Neuronal stem cell (in vitro differentiated cells): ENCODE results near the gene PROP1.
A peak's percentile ranks its signal among the peaks of the same experiment; 100 is the strongest.
"Not testable (repeated sequence)": the region's sequence is repeated elsewhere in the genome, so short reads cannot be mapped to it uniquely, and the experiment has no call there.

Source experiments
- DNase-seq: peaks from one replicate; pipeline ENCODE4 v3.0.0-alpha.2; 2013; ENCODE audit warnings: low spot score
- H2AFZ ChIP-seq: one replicate; pipeline ENCODE4 v1.6.1; 2013; ENCODE audit warnings: mild to moderate bottlenecking, low read length, inconsistent platforms
- H2AK5ac ChIP-seq: 2 replicates; pipeline ENCODE4 v1.6.1; 2013; ENCODE audit warnings: low read depth, mild to moderate bottlenecking, inconsistent platforms, low read length, moderate library complexity, mixed read lengths
- H2BK120ac ChIP-seq: 2 replicates; pipeline ENCODE4 v1.6.1; 2013; ENCODE audit warnings: low read depth, mild to moderate bottlenecking, inconsistent platforms, low read length, moderate library complexity, mixed read lengths
- H2BK12ac ChIP-seq: one replicate; pipeline ENCODE4 v1.6.1; 2013; ENCODE audit warnings: low read length, inconsistent platforms
- H2BK15ac ChIP-seq: 2 replicates; pipeline ENCODE4 v1.6.1; 2013; ENCODE audit warnings: mild to moderate bottlenecking, low read length, inconsistent platforms, mixed read lengths
- H2BK5ac ChIP-seq: one replicate; pipeline ENCODE4 v1.6.1; 2013; ENCODE audit warnings: inconsistent platforms, mild to moderate bottlenecking, low read length, moderate library complexity
- H3K14ac ChIP-seq: one replicate; pipeline ENCODE4 v1.6.1; 2013; ENCODE audit warnings: low read length, inconsistent platforms
- H3K18ac ChIP-seq: 2 replicates; pipeline ENCODE4 v1.6.1; 2013; ENCODE audit warnings: low read length, inconsistent platforms
- H3K23ac ChIP-seq: 2 replicates; pipeline ENCODE4 v1.6.1; 2013; ENCODE audit warnings: low read depth, mild to moderate bottlenecking, mixed read lengths, low read length, inconsistent platforms; ENCODE audit not compliant: poor library complexity
- H3K27ac ChIP-seq: replicated peaks from 3 replicates; pipeline ENCODE4 v1.5.1; 2013; ENCODE audit warnings: low read length, inconsistent platforms
- H3K27me3 ChIP-seq, 3 experiments: 2 replicates each; pipeline ENCODE4 v1.6.1; 2013; ENCODE audit warnings: low read length in 3 of 3, mild to moderate bottlenecking in 2 of 3, inconsistent platforms in 1 of 3, low read depth in 1 of 3, mixed read lengths in 1 of 3, moderate library complexity in 1 of 3; ENCODE audit not compliant: control insufficient read depth in 3 of 3, insufficient read depth in 3 of 3
- H3K36me3 ChIP-seq, 2 donors: replicated peaks in 1 of 2; 2 replicates each; pipeline ENCODE4 v1.6.1; 2013; ENCODE audit warnings: low read length in 2 of 2; ENCODE audit not compliant: control insufficient read depth in 2 of 2, insufficient read depth in 2 of 2
- H3K4ac ChIP-seq: 2 replicates; pipeline ENCODE4 v1.6.1; 2013; ENCODE audit warnings: inconsistent platforms, mild to moderate bottlenecking, low read length, moderate library complexity
- H3K4me1 ChIP-seq, 2 donors: 1 replicate in 1 of 2; 2 replicates in 1 of 2; pipeline ENCODE4 v1.6.1; 2013; ENCODE audit warnings: low read length in 2 of 2, low read depth in 1 of 2; ENCODE audit not compliant: control insufficient read depth in 2 of 2, insufficient read depth in 1 of 2
- H3K4me2 ChIP-seq: one replicate; pipeline ENCODE4 v1.6.1; 2013; ENCODE audit warnings: mild to moderate bottlenecking, low read length, inconsistent platforms; ENCODE audit not compliant: insufficient read depth, poor library complexity, severe bottlenecking
- H3K4me3 ChIP-seq, 2 donors: 2 replicates each; pipeline ENCODE4 v1.5.1; 2013; ENCODE audit warnings: low read length in 2 of 2, mild to moderate bottlenecking in 2 of 2, inconsistent platforms in 1 of 2, moderate library complexity in 1 of 2
- H3K79me1 ChIP-seq: one replicate; pipeline ENCODE4 v1.6.1; 2013; ENCODE audit warnings: low read depth, mild to moderate bottlenecking, inconsistent platforms, low read length, moderate library complexity
- H3K9ac ChIP-seq: one replicate; pipeline ENCODE4 v1.6.1; 2013; ENCODE audit warnings: mild to moderate bottlenecking, low read depth, low read length, inconsistent platforms; ENCODE audit not compliant: poor library complexity
- H3K9me3 ChIP-seq, 2 donors: replicated peaks in 1 of 2; 2 replicates each; pipeline versions ENCODE3 to v1.6.1; 2013; ENCODE audit warnings: low read length in 2 of 2, mild to moderate bottlenecking in 2 of 2, inconsistent platforms in 1 of 2, low read depth in 1 of 2, mixed read lengths in 1 of 2, moderate library complexity in 1 of 2; ENCODE audit not compliant: control insufficient read depth in 2 of 2, insufficient read depth in 1 of 2
- H4K8ac ChIP-seq: one replicate; pipeline ENCODE4 v1.6.1; 2013; ENCODE audit warnings: low read depth, mild to moderate bottlenecking, inconsistent platforms, low read length, moderate library complexity
- H4K91ac ChIP-seq: one replicate; pipeline ENCODE4 v1.6.1; 2013; ENCODE audit warnings: low read length, low read depth, mild to moderate bottlenecking, inconsistent platforms; ENCODE audit not compliant: poor library complexity
- WGBS, 2 donors: extraction: QIAGEN DNeasy Blood & Tissue Kit; methylation state at CpG; one replicate each; pipeline ENCODE4 v1.1.7; 2013; ENCODE audit warnings: missing lambda C conversion rate in 2 of 2, mixed read lengths in 1 of 2; ENCODE audit not compliant: insufficient read length in 2 of 2, insufficient replicate concordance in 1 of 2; ENCODE audit errors: extremely low coverage in 2 of 2; 5-methylcytosine and 5-hydroxymethylcytosine counted together

PROP1 gene

DNA sequence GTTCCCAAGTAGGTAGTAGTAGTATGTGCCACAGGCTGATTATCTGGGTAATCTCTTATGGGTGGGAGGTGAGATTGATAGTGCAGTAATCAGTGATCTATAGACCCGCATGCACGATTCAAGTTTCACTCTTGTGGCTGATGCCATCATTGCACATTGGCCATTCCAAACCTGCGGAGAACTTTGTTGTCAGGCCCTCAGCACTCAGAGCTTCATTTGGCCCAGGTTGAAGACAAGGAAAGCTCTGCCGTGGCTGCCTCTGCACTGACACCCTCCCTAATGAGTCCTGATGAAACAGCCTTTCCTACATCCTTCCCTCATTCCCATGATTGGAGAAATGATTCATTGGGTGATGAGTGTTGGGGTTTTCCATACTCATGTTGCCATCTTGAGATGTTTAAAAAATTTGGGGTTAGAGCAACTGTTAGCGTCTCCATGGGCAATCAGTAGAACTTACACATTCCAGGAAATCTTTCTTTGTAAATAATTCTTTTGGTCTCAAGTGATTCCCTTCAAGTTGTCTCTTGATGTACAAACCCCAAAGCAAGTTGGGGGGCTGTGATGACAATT, 22.9 kb downstream of the PROP1 start:
- Histone ChIP-seq H3K27me3 (no peaks in the 10 kb centered on the region), H3K23ac (no peak overlapping the region), H3K9ac (no peak overlapping the region), H3K36me3 (no peaks in the 10 kb centered on the region), H2BK5ac (no peak overlapping the region), H3K4me3 (no peak overlapping the region), H2BK12ac (no peak overlapping the region), H3K18ac (no peak overlapping the region), H2BK15ac (no peak overlapping the region), H3K4me2 (no peak overlapping the region), H2AFZ (no peak overlapping the region), H2BK120ac (no peak overlapping the region), H3K9me3 (peaks cover 0 to 2% of the 10 kb centered on the region in 2 donors), H3K4me1 (no peaks in the 10 kb centered on the region), H3K4ac (no peak overlapping the region), H4K91ac (no peak overlapping the region), H4K8ac (no peak overlapping the region), H2AK5ac (no peak overlapping the region), H3K14ac (no peak overlapping the region), H3K27ac (no peak overlapping the region), H3K79me1 (no peaks in the 10 kb centered on the region)
- DNase-seq: no peak
- no CpG with 5 or more reads among the region's 5 CpGs for WGBS, 2 donors

DNA sequence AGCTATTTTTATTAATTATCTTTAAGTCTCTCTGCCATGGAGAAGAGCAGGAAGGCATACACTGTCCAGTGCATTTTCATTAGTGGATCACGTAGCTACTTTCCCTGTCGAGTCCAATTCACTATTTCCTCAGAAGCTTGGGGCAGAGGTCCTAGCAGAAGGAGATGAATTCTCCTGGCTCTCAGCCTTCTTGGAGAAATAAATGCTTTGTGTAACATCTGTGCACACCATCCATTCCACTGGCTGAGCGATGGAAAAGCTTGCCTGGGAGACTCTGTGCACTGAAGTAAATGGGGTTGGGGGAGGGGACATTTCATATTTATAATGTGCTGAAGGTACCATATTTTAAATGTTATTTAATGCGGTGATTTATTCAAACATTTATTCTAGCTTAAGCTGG, 23.4 kb downstream of the PROP1 start:
- Histone ChIP-seq H2BK12ac (no peak overlapping the region), H3K4ac (no peak overlapping the region), H3K18ac (no peak overlapping the region), H3K9ac (no peak overlapping the region), H4K91ac (no peak overlapping the region), H2BK15ac (no peak overlapping the region), H3K4me3 (no peak overlapping the region), H3K27me3 (no peaks in the 10 kb centered on the region), H2AFZ (no peak overlapping the region), H2BK120ac (no peak overlapping the region), H2BK5ac (no peak overlapping the region), H3K36me3 (no peaks in the 10 kb centered on the region), H4K8ac (no peak overlapping the region), H2AK5ac (no peak overlapping the region), H3K23ac (no peak overlapping the region), H3K14ac (no peak overlapping the region), H3K79me1 (no peaks in the 10 kb centered on the region), H3K27ac (no peak overlapping the region), H3K4me2 (no peak overlapping the region), H3K4me1 (no peaks in the 10 kb centered on the region), H3K9me3 (peaks cover 0 to 2% of the 10 kb centered on the region in 2 donors)
- DNase-seq: no peak
- no CpG with 5 or more reads among the region's 4 CpGs for WGBS, 2 donors

DNA sequence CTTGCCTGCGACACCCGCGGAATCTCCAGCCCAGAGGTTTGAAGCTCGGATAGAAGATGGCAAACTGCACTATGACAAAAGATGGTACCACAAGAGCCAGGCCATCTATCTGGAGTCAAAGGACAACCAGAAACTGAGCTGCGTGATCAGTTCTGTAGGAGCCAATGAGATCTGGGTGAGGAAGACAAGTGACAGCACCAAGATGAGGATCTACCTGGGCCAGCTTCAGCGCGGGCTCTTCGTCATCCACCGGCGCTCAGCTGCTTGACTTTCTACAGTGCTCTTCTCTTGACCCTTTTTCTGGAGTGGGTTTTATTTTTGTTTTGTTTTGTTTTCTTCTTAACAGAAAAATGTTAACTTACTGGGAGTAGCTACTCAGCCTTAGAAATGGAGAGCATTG, 24.0 kb downstream of the PROP1 start:
- H3K4me2 ChIP-seq, H3K4me1 ChIP-seq, H3K36me3 ChIP-seq, H3K14ac ChIP-seq, H2AFZ ChIP-seq, H3K23ac ChIP-seq, H2BK15ac ChIP-seq, DNase-seq, H3K27me3 ChIP-seq, H2BK120ac ChIP-seq, H3K4ac ChIP-seq, H4K91ac ChIP-seq, H3K9me3 ChIP-seq, H3K18ac ChIP-seq, H4K8ac ChIP-seq, H3K4me3 ChIP-seq, H2AK5ac ChIP-seq, H2BK12ac ChIP-seq, H3K79me1 ChIP-seq, H2BK5ac ChIP-seq, H3K9ac ChIP-seq, H3K27ac ChIP-seq: not testable (repeated sequence)
- WGBS, 2 donors: no CpG with 5 or more reads among the region's 10 CpGs

DNA sequence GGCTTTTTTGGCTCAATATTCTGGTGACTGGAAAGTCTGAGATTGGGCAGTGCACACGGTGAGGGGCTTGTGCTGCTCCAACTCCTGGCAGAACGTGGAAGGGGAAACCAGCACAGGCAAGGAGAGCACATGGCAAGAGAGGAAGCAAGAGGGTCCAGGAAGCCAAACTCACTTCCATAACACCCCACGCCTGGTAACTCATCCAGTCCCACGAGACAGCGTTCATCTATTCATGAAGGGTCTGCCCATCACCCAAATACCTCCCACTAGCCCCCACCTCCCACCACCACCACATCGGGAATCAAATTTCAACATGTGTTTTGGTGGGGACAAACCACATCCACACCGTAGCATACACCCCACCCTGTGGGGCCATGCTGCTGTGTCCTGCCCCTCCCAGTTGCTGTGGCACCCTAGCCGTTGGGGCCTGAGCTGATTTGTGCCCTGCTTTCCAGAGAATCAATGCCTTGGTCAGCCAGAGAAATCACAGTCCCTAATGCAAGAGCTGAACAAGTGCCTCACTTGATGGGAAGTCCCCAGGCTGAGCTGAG, 27.3 kb downstream of the PROP1 start:
- Histone ChIP-seq H3K9me3 (peaks cover 0 to 2% of the 10 kb centered on the region in 2 donors), H3K4me3 (no peak overlapping the region), H3K4me1 (no peaks in the 10 kb centered on the region), H2BK120ac (no peak overlapping the region), H2BK15ac (no peak overlapping the region), H2BK12ac (peak overlapping the region; percentile 41), H3K27ac (no peak overlapping the region), H3K23ac (peak overlapping the region; percentile 25), H3K79me1 (no peaks in the 10 kb centered on the region), H3K9ac (peak overlapping the region; percentile 63), H3K14ac (peak overlapping the region; percentile 9), H3K4me2 (no peak overlapping the region), H3K36me3 (no peaks in the 10 kb centered on the region), H4K91ac (no peak overlapping the region), H3K4ac (no peak overlapping the region), H2BK5ac (no peak overlapping the region), H2AFZ (no peak overlapping the region), H3K27me3 (no peaks in the 10 kb centered on the region), H3K18ac (no peak overlapping the region), H2AK5ac (no peak overlapping the region), H4K8ac (no peak overlapping the region)
- DNase-seq: no peak
- no CpG with 5 or more reads among the region's 8 CpGs for WGBS, 2 donors
